ENCODE measurements around the gene ADARB2.

The ADARB2 gene

DNA sequence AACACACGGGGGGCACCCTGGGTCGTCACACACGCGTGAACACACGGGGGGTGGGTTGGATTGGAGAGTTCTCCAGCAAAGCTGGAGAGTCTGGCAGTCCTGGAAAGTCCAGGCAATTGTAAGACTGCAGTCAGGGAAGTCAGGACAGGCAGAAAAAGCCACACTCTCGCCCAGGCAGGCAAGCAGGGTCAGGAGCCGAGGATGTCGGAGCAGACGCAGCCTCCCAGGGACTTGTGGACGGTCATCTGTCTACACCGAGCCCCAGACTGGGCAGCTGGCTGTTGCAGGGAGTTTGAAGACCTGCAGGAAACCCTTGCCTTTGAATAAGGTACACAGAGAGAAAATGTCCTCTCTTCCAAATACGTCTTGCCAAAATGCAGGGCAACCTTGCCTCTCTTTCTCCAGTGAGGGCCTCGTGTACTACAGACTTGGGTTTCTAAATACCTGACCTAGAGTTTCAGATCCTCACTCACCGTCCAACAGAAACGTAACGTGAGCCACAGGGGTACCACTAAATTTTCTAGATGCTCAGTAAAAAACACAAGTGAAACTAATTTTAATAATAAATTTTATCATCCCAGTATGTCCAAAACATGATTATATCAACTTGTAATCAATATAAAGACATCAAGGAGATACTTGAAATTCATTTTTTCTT, 176.7 kb downstream of the ADARB2 start:
- DNase-seq, result no peak

DNA sequence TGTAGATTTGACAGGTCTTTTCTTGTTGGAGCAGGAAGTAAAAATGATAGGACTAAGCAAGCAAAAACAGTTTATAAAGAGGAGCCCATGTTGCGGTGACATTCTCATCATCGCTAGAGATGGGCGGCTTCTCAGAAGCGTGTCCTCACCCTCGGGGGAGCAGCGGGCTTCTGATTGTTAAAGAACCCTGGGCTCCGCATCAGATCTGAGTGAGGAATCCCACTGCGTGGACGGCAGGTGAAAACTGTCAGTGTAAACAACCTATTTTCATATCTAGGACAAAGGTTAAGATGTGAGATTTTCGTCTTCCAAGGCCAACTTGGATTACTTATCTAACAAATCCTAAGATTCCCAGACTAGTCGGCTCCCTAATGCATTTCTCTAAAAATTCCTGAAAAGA, 177.6 kb downstream of the ADARB2 start:
- DNase-seq, result no peak

DNA sequence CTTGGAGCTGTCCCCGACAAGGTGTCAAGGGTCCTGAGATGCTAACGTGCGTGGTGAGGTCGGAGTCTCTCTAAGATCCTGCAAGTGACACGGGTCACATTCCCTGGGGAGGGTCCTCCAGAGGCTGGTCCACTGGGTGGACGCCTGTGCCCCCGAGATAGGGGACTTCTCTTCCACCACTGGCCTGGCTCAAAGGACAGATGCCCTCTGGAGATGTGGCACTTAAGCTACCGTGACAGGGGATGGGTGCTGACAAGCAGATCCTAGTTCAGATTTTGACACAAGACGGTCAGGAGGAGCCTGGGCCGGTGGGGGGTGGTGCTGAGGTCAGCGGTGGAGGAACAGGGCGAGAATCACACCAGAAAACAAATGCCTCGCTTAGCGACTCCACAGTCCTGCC, 178.0 kb downstream of the ADARB2 start:
- DNase-seq, result no peak

DNA sequence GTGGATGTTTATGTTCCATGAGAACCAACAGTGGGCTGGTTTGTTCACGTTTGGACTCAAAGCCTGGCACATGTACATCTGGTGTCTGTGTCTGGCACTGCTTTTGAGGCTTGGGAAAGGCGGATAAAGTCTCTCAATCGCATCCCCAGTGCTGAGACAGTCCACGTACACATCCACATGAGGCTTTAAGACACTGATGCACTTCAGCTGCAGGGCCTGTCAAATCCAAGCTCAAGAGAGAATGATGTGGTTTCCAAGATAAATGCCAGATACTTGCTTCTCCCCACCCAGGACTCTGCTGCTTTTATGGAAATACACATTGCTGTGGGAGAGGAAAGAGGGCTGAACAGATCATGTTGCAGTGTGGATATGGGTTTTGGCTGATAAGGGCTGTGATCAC, 178.4 kb downstream of the ADARB2 start:
- DNase-seq, result no peak

DNA sequence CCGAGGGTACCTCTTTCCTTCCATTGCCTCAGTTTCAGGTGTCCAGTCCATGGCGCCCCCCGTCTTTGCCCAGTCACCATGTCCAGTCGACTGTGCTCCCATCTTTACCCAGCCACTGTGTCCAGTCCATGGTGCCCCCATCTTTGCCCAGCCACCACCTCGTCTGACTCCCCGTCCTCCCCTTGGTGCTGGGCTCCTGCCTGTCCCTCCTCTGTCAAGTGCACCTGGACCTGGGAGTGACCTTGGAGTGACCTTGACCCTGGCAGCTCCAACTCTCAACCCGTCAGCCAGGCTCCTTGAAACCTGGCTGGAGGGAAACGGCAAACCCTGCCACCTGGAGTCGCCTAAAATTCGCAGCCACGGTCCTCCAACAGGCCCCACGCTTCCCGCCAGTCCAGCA, 180.2 kb downstream of the ADARB2 start:
- no peak for DNase-seq

DNA sequence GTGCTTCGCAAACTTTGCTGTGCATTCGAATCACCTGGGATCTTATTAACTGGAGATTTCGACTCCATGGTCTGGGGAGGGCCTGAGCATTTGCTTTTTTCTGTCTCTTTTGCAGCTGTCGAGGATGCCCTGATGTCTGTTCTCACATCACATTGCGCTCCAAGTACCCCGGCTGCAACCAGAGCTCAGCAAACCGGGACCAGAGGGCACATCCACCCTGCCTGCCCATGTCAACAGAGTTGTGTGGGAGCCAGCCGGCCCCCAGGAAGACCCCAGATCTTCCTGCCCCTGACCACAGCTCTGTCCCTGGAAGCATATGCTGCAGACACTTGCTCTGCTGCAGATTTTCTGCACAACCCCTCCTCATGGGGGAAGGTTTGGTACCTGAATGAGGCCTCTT, 180.8 kb downstream of the ADARB2 start:
- no peak for DNase-seq

DNA sequence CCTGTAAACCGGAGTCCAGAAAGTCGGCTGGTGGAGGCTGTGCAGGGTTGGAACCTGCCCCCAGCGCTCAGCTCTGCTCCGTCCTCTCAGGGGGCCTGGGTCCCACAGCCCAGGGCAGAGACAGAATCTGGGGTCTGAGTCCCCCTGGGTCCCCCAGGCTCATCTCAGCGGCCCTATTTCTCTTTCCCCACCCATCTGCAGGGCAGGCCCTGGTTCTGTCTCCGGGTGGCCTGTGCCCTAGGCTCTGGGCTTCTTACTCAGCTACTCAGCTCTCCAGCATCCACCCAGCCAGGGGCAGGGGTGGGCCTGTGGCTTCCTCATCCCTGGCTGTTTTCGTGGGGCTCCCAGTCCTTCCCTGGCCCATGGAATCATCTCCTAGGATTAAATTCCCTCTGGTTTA, 183.4 kb downstream of the ADARB2 start:
- DNase-seq, result no peak

DNA sequence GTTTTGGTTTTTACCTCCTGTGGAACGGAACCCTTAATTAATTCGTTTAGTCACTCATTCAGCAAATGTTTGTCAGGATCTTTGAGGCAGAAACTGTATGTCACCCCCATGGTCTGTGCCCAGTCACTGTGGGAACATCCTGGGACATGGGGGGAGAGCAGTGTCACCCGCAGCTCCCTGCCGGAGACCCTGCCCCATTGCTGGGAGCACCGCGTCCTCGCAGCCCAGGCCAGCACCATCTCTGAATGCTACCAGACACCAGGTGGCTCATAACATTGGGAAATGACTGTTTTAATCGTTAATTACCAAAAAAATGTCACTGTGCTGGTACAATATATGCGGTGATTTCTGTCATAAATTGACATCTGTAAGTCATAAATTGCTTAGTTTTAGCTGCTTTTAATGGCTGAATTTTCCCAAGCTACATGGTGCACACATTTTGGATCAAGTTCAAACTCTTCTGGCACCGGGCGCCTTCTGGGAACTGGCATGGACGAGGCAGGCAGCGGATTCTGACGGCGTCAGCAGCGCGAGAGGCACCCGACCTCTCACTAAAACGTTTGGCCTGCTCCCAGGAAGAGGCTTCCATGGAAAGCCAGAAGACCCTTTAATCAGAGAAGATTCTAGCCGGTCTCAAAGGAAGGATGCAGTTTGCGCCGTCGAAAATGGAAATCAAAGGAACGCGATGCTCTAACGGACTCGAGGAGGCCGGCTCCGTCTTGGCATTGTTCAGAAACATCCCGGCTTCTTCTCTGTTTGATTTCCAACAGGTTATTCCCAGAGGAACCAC, 184.2 kb downstream of the ADARB2 start:
- DNase-seq, result no peak

DNA sequence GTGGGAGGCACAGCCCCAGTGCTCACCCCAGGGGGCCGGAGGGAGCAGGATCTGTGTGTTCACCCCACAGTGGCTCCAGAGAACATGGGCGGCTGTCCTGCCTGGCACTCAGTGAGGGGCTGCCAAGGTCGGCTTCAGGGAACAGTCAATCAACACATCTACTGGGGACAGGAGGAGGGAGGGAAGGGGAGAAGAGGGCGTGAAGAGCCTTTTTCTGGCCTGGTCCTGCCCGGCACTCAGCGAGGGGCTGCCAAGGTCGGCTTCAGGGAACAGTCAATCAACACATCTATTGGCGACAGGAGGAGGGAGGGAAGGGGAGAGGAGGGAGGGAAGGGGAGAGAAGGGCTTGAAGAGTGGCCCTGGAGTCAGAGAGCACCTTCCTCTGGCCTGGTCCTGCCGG, 184.9 kb downstream of the ADARB2 start:
- DNase-seq, result no peak

DNA sequence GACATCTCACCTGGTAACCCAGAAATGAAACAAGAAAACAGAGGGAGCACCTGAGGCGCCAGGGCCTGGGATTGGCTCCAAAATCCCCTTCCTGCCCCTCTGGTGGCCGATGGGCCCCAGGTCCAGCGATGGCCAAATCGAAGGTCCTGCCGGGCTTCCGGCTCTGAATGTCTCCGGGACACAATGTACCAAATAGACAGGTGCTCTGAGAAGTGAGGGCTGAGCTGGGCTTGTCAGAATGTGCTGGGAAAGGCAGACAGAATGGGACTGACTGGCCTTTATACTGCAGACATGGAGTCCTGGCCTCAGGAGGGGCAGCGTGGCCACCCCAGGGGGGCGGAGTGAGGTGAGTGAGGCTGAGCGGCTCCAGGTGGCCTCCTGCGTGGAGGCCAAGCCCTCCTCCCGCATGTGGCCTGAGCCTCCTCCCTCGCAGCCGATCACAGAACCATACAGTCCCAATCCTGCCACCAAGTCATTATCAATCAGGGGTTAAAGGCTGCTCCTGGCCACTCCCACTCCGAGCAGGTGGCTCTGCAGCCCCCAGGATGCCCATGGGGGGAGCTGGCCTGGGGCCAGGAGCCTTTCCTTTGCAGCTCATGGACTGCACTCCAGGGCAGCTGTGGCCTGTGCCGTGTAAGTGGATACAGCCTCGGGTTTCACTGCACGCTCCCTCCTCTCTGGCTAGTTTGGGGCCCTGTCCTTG, 185.5 kb downstream of the ADARB2 start:
- DNase-seq, result peak in 1 of 2 experiments; percentile 47

DNA sequence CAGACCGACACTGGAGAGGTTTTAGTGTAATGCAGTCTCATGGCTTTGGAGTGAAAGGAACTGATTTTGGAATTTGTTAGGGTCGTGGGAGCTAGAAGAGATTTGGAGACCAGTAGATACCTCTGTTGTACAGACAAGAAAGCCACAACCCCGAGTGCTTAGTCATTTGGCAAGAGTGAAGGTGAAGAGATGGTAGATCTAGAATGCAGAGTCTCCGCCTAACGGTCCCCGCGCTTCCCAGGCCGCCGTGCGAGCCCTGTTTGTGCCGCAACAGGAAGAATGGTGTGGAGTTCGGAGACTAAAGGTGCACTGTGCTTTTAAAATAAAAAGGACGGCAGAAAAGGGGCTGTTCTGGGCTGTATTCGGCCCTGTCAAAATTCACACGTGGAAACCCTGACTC, 186.7 kb downstream of the ADARB2 start:
- DNase-seq, result no peak

DNA sequence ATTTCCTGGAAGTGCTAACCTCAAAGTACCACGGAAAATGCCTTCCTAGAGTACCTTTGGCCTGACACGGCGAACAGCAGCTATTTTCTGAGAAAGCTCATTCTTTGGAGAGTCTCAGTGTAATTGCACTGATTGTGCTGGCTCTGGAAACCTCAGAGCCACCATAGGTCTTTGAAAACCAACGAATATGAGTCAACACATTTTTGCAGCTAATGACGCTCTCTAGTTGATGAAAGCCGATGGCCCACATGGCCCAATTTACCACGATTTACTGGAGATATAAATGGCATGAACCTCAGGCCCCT, 187.1 kb downstream of the ADARB2 start:
- no peak for DNase-seq

DNA sequence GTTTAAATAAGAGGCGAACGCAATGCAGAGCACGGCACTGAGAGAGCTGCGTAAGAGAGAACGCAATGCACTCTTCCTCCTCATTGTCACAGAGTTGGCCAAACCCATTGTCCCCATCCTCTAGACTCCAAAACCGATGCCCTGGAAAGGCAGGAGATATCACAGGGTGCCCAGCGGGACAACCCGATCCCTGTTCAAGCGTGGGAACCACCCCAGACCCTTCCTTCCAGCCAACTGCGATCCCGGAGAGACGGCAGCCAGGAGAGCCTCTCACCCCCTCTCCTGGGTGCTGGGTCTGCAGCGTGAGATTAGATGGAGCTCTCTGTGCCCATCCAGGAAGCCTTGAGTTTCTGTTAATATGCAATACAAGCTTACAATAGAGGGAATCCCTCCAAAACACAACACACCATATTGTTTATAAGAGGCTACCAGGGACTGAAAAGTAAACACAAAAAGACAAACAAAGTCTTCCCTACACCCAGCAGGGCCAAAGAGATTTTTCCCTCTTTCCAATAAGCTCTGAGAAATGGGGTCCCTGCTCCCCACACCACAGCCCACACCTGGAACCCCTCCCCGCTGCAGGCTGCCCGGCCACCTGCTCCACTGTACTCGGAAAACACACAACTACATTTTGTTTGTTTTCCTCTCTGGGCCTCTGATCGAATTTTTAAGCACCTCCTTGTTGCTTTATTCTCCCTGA, 187.6 kb downstream of the ADARB2 start:
- no peak for DNase-seq

DNA sequence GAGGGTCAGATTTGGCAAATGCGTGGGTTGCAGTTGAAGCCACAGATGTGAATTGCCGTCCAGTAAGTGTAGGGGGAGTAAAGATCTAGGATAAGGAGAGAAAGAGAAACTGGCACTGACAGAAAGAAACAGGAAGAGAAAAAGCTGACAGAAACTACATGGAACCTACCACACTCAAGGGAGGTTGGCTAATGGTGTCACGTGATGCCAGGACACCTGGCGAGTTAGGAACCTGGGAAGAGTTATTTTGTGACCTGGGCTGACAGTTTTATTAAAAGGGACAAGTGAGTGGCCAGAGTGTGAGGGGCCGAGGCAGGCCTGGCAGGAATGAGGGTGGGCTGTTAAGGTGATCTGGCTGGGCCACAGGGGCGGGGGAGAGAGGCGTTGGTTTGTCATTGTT, 188.7 kb downstream of the ADARB2 start:
- DNase-seq, result no peak

DNA sequence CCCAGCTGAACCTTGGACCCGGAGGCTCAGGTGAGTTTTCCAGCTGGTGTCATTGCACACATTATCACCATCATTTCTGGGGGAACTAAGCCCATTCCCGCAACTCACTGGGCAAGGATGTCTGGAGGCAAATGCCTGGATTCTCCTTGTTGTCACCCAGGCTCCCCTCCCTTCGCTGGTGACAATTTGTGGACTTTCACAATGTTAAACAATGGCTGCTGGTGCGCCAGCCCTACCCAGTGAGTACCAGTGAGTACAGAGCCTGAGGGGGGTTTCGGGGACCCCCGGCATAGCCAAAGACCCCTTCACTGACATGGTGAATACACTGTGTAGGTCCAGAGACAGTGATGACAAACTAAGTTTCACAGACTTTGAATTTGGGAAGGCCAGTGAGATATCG, 189.2 kb downstream of the ADARB2 start:
- DNase-seq, result no peak

DNA sequence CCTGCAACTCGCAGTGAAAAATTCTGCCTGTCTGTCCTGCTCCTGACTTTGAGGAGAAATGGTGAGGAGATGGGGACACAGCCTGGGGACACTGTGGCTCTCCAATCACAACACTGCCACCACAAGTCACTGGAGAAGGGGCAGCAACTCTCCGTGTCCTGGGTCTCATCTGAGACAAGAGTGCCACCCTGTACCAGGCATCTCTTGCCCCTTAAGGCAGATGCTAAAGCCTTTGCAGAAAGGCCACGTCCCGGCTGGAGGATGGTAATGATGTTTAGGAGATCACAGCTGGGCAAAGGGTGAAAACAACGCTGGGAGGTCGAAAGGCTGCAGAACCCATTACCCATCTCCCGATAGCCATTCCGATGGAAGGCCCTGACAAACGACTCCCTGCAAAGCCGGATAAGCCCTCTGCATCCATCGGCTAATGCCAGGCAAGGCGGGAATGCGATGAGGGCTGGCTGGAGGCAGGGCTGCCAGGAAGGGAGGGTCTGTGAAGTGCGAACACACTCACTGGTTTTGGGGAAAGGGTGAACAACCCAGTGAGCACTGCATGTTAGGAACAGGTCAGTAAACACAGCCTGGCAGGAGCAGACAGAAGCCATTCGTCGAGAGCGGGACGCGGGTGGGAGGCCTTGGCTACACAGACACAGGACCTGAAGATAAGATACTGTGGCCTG, 190.8 kb downstream of the ADARB2 start:
- DNase-seq, result no peak

DNA sequence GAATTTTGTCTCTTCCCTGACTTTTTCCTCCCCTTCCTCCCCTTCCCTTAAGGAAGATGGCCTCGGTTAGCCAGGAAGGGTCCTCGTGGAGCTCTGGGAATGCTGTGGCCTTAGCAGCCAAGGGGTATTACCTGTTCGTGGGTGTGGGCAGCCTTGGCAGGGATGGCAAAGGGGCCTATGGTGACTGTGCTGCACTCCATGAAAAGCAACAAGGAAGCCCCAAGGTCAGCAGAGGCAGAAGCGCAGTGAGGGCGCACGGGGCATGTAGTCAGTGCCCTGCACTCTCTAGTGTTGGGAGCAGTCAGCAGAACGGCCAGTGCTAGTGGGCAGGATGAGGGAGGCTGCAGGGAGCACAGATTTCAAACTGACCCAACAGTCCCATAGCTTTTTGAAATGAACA, 191.8 kb downstream of the ADARB2 start:
- DNase-seq, result no peak

DNA sequence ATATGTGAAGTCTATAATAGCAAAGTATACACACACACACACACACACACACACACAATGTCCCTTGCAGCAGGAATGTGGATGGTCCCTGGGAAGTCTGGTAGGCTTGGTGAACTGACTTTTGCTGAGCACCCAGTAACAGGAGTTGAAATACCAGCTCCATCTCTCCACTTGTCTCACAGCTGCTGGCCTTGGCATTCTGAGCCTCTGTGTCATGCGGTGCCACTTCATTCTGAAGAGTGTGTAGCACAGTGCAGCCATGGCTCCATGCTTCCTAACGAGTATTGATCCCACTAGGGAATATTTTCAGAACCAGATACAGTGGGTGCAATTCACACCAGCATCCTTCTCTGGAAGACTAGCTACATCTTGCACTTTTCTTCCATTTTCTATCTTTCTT, 192.4 kb downstream of the ADARB2 start:
- DNase-seq, result no peak

DNA sequence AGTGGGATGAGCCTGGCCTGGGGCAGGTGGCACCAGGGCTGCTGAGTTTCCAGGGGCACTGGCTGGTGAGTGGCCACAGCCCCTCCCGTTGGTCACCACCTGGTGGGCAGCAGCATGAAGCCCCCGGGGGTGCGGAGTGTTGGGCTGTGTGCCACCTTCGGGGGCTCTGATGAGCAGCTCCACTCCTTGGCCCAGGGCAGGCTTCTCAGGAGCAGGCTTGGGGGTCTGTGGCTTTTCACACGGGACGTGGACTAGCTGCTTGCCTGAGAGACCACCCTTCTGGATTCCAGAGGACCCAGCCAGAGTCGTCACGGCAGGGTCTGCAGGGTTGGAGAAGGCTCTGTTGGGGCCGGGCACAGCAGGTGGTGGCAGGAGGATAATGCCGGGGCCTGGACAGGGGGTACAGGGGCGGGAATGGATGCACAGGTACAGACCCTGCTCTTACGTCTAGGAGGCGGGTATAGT, 193.1 kb downstream of the ADARB2 start:
- no peak for DNase-seq

DNA sequence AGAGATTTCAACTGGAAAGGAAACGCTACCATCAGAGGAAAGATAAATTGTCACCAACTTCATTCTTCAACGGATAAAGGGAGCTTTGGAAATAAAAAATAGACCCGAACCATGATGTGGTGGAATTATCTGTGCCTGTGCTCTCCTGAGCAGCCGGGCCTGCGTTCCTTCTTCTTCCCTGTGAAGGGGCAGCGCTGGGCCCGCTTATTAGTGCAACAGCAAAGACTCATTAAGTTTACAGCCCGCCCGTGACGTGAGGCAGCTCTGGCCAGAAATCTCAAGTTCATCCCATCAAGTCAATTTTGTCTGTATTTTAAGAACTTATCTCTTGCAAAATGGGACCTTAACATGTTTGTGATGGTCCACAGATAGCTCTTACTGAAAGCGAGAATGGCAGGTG, 193.7 kb downstream of the ADARB2 start:
- no peak for DNase-seq

DNA sequence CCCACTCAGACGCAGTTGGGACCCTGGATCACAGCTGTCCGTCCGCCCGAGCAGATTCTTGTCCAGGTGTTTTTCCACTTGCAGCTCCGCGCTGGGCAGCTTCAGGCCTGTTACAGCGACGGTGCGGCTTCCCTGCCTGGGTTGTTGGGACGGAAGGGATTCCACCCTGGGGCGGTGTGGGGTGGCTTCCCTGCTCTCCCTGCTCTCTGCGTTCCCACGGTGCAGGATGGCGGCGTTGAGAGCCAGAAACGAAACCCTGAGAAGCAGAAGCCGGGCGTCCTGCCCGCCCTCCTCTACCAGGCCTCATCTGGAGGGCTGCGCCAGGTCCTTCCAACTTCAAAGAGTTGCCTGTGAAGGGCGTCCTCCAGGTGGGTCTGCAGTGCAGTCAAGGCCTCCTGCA, 194.4 kb downstream of the ADARB2 start:
- no peak for DNase-seq

DNA sequence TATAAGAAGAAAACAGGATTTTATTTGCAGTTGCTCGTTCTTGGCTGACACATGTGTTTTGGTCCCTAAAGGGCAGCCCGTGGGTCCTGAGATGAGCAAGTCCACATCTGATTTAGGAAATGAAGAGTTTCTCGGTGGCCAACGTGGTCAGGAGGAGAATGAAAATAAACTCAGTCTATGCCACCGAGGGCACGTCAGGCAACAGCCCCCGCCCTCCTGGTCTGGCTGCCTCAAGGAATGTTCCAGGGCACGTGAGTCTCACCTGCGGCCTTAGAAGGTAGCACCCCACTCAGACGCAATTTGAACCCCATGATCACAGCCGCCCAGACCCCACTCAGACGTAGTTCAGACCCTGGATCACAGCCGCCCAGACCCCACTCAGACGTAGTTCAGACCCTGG, 197.2 kb downstream of the ADARB2 start:
- no peak for DNase-seq

DNA sequence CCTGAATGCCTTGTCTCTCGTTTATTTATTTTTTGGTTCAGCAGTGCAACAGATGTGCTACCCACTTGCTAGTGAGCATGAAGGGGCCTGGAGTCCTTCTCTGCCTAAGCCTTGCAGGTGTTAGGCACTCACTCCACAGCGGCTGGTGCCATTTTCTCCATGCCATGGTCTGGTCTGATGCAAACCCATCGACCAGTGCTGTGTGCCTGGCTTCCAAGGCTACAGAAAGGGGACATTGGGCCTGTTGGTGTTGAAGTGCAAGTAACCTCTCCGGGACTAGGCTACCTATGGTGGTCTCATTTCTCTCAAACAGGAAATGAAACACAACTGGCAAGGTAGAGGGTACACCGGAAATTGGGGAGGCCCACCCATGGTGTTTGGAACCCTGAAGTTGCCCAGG, 198.1 kb downstream of the ADARB2 start:
- DNase-seq, result no peak

All from NCI-H524 (cell line).